Epithelial cell of prostate (primary cell): ENCODE measurements around the gene RGL2.

Experiments used
- DNase-seq: peaks from one replicate; pipeline ENCODE4 v3.0.0-alpha.2; 2011; ENCODE audit warnings: low read depth, low spot score
- H3K27ac ChIP-seq: fragments of 450-650 bp; 2 replicates; pipeline ENCODE4 v1.5.1; 2017; ENCODE audit warnings: mild to moderate bottlenecking

The RGL2 gene

DNA sequence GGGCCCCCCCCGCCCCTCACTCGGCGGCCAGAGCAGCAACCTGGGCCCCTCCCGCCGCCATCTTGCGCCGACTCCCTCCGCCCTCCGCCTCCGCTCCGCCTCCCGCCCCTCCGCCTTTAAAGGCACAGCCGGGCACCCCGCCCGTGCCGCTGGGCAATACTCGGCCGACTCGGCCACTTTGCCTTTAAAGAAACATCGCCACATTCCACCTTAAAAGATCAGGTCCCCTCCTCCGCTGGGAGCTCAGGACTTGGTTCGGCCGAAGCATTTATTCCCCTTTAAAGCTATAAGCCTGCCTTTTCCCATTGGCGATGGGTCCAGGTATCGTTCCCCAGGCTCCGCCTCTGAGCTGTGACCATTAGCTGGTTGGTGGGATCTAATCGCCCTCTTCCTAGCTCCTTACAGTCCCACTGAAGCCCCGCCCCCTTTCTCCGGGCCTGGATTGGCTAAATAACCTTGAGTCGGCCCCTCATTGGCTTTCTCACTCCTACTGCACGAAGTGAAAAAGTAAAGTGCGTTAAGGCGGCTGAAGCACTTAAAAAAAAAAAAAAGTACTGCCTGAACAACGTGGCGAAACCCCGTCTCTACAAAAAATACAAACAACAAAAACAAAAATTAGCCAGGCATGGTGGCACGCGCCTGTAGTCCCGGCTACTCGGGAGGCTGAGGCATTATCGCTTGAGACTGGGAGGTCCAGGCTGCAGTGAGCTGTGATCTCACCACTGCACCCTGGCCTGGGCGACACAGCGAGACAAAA lies 19.1 kb upstream of the RGL2 start, which contains the start of gene ZBTB22:
ZBTB22 (minus strand) TSS at position 76 of the 757 bp plus-strand sequence. CDS start 828 bp downstream, outside the sequence.
- peak within 1 kb of the TSS; percentile 75 for H3K27ac ChIP-seq
- DNase-seq, result peak; percentile 92

GRCh38 chr6:33317419-33317668 lies 18.6 kb upstream of the RGL2 start:
- H3K27ac ChIP-seq, result peak overlapping the region; percentile 75
- no peak for DNase-seq

GRCh38 chr6:33316603-33317418 lies 18.1 kb upstream of the RGL2 start:
- peak overlapping the region; percentile 75 for H3K27ac ChIP-seq
- DNase-seq, result no peak

DNA sequence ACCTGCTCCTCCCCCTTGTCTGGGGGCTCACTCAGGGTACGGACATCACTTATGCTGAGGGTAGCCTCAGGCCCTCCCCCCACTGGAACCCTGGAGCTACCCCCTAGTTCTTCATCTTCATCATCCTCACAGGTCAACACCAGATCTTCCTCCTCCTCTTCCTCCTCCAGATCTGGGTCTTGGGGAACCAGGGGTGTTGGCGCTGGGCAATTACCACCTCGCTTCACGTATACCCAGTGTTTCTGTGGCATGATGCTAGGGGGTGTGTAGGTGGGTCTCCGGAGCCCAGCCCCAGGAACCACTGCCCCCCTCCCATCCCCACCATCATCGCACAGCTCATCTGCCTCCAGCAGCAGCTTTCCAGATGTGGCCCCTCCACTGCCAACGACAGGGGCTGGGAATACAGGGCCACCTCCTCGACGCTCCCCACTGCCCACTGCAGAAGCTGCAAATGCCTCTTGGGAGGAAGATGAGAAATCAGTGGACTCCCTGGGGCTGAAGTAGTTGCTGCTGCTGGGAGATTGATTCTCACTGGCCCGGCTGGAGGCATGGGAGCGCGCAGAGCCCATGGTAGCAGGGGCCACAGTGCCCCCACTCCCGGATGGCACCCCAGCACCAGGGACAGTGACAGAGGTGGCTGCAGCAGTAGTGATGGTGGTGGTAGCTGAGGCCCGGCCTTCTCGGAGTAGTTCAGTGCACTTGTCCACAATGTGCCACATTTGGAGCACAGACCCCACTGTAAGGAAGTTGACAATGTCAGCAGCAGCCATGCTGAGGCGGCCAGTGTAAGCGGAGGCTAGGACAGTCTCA lies 17.3 kb upstream of the RGL2 start:
- H3K27ac ChIP-seq, result no peak overlapping the region
- DNase-seq, result no peak

GRCh38 chr6:33314943-33315792 lies 16.4 kb upstream of the RGL2 start:
- H3K27ac ChIP-seq, result peak overlapping the region; percentile 89
- DNase-seq, result no peak

GRCh38 chr6:33314515-33314942 lies 15.8 kb upstream of the RGL2 start:
- no peak for DNase-seq
- peak overlapping the region; percentile 89 for H3K27ac ChIP-seq

- no peak for DNase-seq
- H3K27ac ChIP-seq, result peak within 1 kb of the TSS; percentile 89
Observed at GRCh38 chr6:33313709-33314514, 15.2 kb upstream of the RGL2 start, which contains the start of gene TAPBP. Gene TAPBP (minus strand): TSS chr6:33314078. CDS start chr6:33314041, 37 bp downstream.

DNA sequence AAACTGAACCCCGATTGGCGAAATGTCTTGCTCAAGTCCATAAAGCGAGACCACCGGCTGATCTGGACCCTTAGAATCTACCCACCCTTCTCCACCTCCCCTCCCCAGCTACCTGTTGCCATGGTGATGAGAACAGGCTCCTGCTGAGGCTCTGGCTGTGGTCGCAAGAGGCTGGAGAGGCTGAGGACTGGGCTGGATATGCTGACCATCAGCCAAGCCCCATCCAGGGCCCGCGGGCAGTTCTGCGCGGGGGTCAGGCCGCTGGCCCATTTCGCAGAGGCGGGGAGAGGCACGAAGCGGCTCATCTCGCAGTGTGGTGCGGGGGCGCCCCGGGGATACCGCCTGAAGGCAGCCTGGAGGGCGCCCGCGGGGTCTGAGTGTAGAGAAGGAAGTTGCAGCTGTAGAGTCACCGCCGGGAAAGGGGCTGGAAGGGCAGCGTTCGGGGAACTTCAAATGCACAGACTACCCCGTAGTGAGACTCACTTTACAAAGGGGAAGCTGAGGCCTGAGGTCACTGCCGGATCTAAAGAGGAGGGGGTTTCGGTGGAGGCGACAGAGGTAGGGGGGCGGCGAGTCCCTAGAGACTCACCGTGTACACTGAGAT lies 14.5 kb upstream of the RGL2 start:
- peak overlapping the region; percentile 89 for H3K27ac ChIP-seq
- DNase-seq, result no peak

GRCh38 chr6:33312361-33313104 lies 13.8 kb upstream of the RGL2 start:
- DNase-seq, result no peak
- peak overlapping the region; percentile 89 for H3K27ac ChIP-seq

GRCh38 chr6:33306356-33306755 lies 7.6 kb upstream of the RGL2 start:
- H3K27ac ChIP-seq, result no peak overlapping the region
- DNase-seq, result no peak

DNA sequence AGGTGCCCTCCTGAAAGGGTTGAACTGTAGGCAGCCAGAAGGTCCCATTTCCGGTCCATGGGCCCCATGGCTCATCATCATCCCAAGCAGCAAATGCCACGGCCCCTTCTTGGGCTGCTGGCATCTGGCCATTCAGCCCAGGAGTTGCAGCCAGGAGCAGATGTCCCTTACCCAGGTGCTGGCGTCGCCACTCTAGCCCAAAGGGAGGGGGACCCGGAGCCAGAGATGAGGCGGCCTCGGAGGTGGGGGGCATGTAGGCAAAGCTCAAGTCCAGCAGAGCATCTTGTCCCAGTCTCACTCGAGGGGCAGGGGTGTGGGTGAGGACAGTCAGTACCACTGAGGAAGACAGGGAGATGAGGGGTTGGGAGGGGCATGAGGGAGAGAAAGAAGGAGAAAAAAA lies 6.3 kb upstream of the RGL2 start:
- no peak for DNase-seq
- no peak overlapping the region for H3K27ac ChIP-seq

DNA sequence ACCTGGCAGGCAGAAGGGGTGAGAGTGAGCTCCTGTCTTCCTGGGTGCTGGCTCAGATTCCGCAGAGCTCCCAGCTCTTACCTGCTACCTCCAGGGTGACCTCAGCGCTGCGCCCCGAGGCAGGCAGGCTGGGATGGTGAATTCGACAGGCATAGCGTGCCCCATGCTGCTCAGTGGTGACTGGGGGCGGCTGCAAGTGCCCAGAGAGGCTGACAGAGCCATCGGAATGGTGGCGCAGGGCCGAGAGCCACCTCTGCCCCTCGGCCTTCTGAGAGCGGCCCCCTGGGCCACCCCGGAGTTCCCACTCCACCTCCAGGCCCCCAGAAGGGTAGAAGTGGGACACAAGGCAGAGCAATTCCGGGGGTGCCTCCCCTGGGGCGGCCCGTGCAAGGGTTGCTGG lies 5.5 kb upstream of the RGL2 start:
- DNase-seq, result no peak
- H3K27ac ChIP-seq, result no peak overlapping the region

- no peak for DNase-seq
- no peak overlapping the region for H3K27ac ChIP-seq
Observed at GRCh38 chr6:33301877-33302276, 3.1 kb upstream of the RGL2 start.

DNA sequence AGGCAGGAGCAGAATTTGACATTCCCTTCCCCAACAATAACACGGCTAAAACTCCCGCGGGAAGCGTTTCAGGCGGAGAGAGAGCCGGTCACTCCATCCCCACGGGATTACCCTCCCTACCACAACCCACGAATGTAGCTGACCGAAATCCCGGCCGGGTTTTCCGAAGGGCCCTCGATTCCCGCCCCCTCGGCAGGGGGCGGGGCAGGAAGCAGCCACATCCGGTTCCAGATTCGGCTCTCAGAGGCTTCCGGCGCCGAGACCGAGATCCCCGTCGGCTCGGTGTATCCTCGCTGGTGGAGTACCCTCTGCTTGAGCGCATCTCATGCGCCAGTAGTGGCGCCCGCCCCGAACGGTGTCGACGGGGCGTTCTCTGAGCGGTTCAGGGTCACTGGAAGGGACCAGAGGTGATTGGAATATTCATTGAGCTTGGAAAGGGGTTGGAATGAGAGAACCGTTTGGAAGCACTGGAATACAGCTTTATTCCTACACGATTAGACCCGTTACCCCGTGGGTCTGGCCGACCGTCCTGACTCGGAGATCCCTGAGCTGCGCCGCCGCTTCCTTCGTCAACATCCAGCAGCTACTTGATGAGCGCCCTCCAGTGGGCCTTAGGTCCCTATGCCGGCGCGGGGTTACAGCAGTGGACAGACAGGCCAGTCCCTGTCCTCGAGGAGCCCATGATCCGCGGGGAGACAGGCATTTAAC lies 649 bp upstream of the RGL2 start:
- DNase-seq, result no peak
- peak overlapping the region; percentile 96 for H3K27ac ChIP-seq

- peak overlapping the region; percentile 96 for H3K27ac ChIP-seq
- DNase-seq, result peak; percentile 76
Observed at GRCh38 chr6:33297956-33298772, 578 bp downstream of the RGL2 start.

DNA sequence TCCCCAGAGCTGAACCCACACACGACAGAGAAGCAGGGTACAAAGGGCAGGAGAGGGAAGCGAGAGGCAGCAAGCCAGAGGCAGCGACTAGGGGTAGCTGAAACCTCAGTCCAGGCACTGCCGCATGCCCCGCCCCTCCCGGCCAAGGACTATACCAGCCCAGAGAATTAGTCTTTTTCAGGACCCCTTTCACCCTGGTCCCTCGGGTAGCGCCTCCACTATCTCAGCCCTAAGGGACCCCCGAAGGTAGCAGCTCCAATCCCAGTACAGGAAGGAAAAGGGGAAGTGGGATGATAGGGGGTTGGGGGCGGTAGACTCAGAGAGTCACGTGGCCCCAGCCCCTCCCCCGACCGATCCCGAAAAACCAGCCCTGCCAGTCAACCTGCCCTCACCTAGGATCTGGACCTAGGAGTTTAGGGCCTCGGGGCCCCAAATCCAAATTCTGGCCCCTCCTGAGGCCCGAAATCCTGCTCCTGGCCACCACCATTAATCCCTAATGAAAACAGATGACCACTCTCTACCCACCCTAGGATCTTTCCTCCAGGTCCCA lies 1.3 kb downstream of the RGL2 start:
- DNase-seq, result no peak

More for the DNA sequence above, 1.3 kb downstream of the RGL2 start:
- H3K27ac ChIP-seq, result peak overlapping the region; percentile 96
